Measurements from ENCODE around the gene AGL. TPM values are rescaled to one million over a fixed set of nuclear protein-coding genes. Genes with fewer than 3 reads are reported as not detected.
A peak's percentile ranks its signal among the peaks of the same experiment; 100 is the strongest.
"Not testable (repeated sequence)": the region's sequence is repeated elsewhere in the genome, so short reads cannot be mapped to it uniquely, and the experiment has no call there.

Gene AGL
- total RNA-seq, 2 experiments from 2014 or later = 12.1 to 15.1 TPM

DNA sequence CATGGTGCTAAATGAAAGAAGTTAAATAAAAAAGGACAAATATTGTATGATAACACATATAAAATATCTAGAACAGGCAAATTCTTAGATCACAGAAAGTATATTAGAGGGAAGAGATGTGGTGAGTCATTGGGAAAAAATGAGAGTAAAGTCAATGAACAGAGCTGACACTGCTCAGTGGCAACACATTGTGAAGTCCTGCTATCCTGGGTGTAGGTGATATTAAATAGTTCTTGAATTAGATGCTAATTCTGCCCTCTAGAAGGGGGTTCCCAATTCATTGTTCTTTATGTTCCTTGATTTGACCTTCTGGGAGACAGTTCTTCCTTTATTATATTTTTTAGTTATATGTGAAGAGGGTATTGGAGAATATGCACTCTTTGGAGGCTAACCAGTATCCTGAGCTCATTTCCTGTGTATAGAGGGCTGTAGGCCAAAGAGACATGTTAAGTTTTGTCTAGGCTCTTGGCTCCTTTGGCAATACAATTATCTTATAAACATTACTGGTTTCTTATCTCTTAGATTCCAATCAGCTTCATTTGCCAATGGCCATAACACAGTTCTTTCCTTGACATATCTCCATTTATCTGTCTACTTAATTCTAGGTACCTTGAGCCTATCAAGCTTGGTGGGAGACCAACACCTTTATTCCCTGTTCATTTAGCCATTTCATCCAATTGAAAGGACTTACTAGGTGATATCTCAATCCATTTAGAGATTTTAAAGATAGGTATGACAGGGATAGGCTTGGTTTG lies 113.1 kb downstream of the AGL start:
- H3K4me1 Mint-ChIP-seq = peaks cover 4% of the 10 kb centered on the region
- H3K4me3 Mint-ChIP-seq = no peak overlapping the region
- H3K27me3 Mint-ChIP-seq = no peaks in the 10 kb centered on the region
- DNase-seq (no peak), ATAC-seq (no peak)
- H3K36me3 Mint-ChIP-seq = no peaks in the 10 kb centered on the region
- CTCF ChIA-PET = interaction anchor here (1.2 kb wide), 1 partner anchor 10 kb away, joined by 4 read pairs; no protein-coding TSS in a partner anchor
- H3K27ac Mint-ChIP-seq = no peak overlapping the region
- H3K9me3 Mint-ChIP-seq (ENCODE audit: low read depth) = no peaks in the 10 kb centered on the region

DNA sequence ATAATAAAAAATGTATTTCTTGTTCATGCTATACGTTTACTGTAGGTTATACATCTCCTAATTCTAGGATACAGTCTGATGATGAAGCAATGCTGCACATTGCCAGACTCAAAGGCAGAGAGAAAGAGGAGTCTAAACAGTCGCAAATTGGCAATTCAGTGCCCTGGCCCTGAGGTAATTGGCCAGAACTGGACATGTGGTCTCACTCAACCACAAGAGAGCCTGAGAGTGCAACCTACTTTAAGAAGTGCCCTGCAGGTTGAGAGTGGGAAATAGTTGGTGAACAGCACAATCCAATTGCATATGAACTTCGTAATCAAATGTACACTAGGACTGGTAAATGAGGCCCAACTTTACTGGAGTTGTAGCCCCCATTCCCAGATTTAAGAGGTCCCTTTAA lies 114.6 kb downstream of the AGL start:
- DNase-seq = no peak
- Mint-ChIP-seq H3K27me3 (no peaks in the 10 kb centered on the region), H3K4me3 (no peak overlapping the region), H3K36me3 (no peaks in the 10 kb centered on the region), H3K9me3 (ENCODE audit: low read depth) (no peaks in the 10 kb centered on the region), H3K4me1 (peaks cover 17% of the 10 kb centered on the region), H3K27ac (no peak overlapping the region)
- CTCF ChIA-PET = interaction anchor here (1.3 to 1.4 kb wide), 2 partner anchors 10 to 14 kb away, joined by 4 read pairs; no protein-coding TSS in a partner anchor
- ATAC-seq = no peak

DNA sequence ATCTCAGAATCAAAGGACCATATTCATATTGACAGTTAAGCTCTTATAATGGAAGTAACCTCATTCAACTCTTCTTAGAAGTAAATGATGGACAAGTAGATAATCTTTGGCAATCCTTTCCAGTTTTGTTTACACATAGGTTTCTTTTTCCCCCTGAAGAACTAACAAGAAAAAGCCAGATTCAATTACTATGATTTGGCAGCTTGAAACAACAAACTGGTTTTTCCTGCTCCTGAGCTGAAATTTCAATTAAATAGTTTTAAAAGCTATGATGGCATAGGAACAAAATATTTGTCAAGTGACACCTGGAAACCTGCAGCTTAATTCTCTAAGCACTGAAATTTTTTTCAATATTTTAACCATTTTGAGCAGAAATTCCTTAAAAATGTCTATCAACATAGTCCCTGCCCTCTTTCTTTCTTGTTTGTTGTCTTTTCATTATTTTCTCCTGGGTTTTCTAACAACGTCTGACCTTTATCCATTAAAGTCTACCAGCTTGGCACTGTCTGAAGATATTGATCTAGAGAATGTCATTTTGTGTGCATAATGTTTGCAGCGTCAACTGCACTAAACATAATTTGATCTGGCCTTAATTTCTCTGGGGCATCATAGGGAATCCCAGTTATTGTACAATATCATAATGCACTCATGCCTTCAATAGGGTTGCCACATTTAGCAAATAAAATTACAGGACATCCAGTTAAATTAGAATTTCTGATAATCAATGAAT lies 115.7 kb downstream of the AGL start:
- no peaks in the 10 kb centered on the region for H3K9me3 Mint-ChIP-seq (ENCODE audit: low read depth)
- no peak overlapping the region for H3K4me3 Mint-ChIP-seq
- H3K27me3 Mint-ChIP-seq = no peaks in the 10 kb centered on the region
- no peak for DNase-seq
- no peak for ATAC-seq
- no peaks in the 10 kb centered on the region for H3K36me3 Mint-ChIP-seq
- CTCF ChIA-PET = interaction anchor here (1.3 kb wide), 1 partner anchor 9 kb away, joined by 4 read pairs; no protein-coding TSS in a partner anchor
- H3K27ac Mint-ChIP-seq = no peak overlapping the region
- H3K4me1 Mint-ChIP-seq = peaks cover 24% of the 10 kb centered on the region

DNA sequence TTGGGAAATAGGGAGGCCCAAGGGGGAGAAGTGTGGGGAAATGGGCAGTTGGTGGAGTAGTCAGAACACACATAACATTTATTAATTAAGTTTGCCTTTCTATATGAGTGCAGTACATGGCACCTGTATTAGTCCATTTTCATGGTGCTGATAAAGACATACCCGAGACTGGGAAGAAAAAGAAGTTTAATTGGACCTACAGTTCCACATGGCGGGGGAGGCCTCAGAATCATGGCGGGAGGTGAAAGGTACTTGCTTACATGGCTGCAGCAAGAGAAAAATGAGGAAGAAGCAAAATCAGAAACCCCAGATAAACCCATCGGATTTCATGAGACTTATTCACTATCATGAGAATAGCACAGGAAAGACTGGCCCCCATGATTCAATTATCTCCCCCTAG lies 118.1 kb downstream of the AGL start:
- DNase-seq (no peak), ATAC-seq (no peak)
- Mint-ChIP-seq H3K4me1 (peaks cover 29% of the 10 kb centered on the region), H3K27me3 (no peaks in the 10 kb centered on the region), H3K27ac (no peak overlapping the region), H3K4me3 (no peak overlapping the region), H3K9me3 (ENCODE audit: low read depth) (no peaks in the 10 kb centered on the region), H3K36me3 (peaks cover 2% of the 10 kb centered on the region)
- CTCF ChIA-PET = no interaction called here

DNA sequence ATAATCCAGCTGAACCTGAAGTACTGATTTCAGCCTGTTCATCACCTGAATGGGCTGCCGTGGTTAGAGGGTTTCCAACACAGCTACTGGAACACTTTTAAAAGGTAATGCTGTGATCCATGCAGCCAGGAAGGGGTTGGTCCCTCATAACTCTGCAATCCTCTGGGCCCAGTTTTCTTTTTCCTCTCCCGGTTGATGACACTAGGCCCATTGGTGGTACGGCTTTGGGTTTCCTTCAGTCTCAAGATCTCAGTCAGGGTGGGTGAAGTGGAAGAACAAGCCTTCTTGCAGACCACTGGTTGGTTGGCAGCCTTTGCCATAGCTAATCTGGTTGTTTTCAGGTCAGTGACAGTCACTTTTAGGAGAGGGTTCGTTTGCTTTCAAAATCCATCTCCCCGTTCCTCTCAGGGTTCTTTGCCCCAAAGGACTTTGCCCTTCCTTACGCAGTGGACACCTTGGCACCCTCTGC lies 119.1 kb downstream of the AGL start:
- DNase-seq = no peak
- Mint-ChIP-seq H3K36me3 (peaks cover 2% of the 10 kb centered on the region), H3K4me3 (peak overlapping the region; percentile 100), H3K4me1 (peaks cover 31% of the 10 kb centered on the region), H3K27ac (peak overlapping the region; percentile 83), H3K9me3 (ENCODE audit: low read depth) (no peaks in the 10 kb centered on the region), H3K27me3 (no peaks in the 10 kb centered on the region)
- CTCF ChIA-PET = interaction anchor here (1.4 kb wide), 1 partner anchor 56 kb away, joined by 3 read pairs; no protein-coding TSS in a partner anchor
- ATAC-seq = no peak

DNA sequence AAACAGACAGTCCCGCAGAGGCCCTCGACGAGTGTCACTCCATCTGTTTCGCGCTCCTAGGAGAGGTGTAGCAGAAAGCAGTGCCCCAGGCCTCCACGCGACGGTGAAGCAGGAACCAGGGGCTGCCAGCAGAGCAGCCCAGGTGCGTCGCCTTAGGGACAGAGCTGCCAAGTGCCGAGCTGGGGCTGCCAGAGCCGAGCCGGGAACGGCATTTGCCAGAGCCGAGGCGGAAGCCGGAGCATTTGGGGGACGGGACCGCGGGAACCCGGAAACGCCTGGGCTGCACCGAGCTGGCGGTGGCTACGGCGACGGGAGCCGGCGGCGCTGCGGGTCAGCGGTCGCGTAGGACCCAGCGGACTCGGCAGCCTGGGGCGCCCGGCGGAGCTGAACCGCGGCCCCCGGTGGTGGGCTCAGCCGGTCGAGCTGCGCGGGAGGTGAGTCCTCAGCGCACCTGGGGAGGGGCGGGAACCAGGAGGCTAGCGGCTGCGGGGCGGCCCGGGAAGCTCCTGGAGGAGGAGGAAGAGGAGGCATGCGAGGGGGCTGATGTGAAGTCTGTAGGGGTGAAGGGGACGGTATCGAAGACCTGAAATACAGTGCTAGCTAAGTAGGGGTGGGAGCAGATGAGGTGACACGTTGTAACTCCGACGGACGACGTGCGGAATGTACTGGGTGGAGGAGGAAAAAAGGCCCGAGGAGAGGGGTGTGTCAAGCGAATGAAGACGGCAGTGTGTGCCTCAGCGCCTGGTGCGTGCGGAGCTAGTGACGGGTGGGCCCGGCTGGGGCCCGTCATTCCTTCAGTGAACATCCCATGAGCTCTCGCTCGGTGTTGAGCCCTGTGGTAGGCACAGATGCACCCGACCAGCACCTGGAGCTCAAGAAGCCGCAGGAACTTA lies 119.8 kb downstream of the AGL start, which contains the start of gene SLC35A3:
TSS of gene SLC35A3 (plus strand) at position 268 of the 893 bp plus-strand sequence. CDS start 23,559 bp downstream, outside the sequence.
- DNase-seq (peak; percentile 84), ATAC-seq (peak; percentile 89)
- H3K4me1 Mint-ChIP-seq = peaks cover 31% of the 10 kb centered on the region
- H3K27ac Mint-ChIP-seq = peak within 1 kb of the TSS; percentile 98
- H3K36me3 Mint-ChIP-seq = peaks cover 2% of the 10 kb centered on the region
- H3K9me3 Mint-ChIP-seq (ENCODE audit: low read depth) = no peaks in the 10 kb centered on the region
- H3K4me3 Mint-ChIP-seq = peak within 1 kb of the TSS; percentile 100
- CTCF ChIA-PET = interaction anchor here (0.7 to 1.4 kb wide), 3 partner anchors 55 to 203 kb away, joined by 3 read pairs; partner anchors contain the start of gene FRRS1
- no peaks in the 10 kb centered on the region for H3K27me3 Mint-ChIP-seq

DNA sequence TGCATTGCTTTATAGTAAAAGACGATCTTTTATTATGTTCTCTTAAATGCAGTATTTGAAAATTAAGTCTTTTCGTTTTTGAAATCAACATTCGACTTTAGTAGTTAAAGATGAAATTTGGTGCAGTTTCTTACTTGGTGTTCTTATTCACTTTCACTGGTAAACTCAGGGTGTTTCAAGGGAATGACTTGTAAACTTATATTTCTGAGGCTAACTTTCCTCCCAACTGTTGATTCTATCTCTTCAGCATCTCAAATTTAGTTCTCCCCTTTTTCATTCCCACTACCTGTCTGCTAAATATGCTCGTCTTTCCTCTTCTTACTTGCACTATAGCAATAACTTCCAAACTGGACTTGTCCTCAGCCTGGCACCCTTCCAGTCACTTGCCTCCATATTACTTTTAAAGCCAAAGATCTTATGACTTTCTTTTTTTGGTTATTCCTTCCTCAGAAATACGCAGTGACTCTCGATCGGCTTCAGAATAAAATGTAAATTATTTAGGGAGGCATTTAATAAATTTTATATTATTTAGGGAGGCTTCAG lies 120.6 kb downstream of the AGL start:
- no peaks in the 10 kb centered on the region for H3K27me3 Mint-ChIP-seq
- H3K4me1 Mint-ChIP-seq = peaks cover 34% of the 10 kb centered on the region
- no peaks in the 10 kb centered on the region for H3K9me3 Mint-ChIP-seq (ENCODE audit: low read depth)
- H3K36me3 Mint-ChIP-seq = peaks cover 6% of the 10 kb centered on the region
- H3K4me3 Mint-ChIP-seq = peak overlapping the region; percentile 100
- no peak for DNase-seq
- CTCF ChIA-PET = interaction anchor here (0.7 to 1.4 kb wide), 2 partner anchors 54 to 166 kb away, joined by 3 read pairs; no protein-coding TSS in a partner anchor
- ATAC-seq = no peak
- H3K27ac Mint-ChIP-seq = peak overlapping the region; percentile 98

DNA sequence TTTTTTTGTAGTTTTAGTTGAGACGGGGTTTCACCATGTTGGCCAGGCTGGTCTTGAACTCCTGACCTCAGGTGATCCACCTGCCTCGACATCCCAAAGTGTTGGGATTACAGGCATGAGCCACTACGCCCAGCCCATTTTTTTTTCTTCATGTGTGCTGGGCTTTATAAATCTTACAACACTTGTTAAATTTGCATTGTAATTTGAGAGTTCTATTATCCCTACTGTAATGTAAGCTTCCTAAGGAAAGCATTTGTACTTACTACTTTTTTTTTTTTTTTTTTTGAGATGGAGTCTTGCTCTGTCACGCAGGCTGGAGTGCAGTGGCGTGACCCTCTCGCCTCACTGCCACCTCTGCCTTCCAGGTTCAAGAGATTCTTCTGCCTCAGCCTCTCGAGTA lies 121.9 kb downstream of the AGL start:
- not testable (repeated sequence) for H3K27me3 Mint-ChIP-seq; H3K9me3 Mint-ChIP-seq (ENCODE audit: low read depth); H3K27ac Mint-ChIP-seq; H3K4me3 Mint-ChIP-seq; ATAC-seq; DNase-seq
- Mint-ChIP-seq H3K36me3 (peaks cover 11% of the 10 kb centered on the region), H3K4me1 (peaks cover 34% of the 10 kb centered on the region)
- CTCF ChIA-PET = interaction anchor here (0.7 kb wide), 1 partner anchor 86 kb away, joined by 3 read pairs; no protein-coding TSS in a partner anchor

Other genes starting within 250 kb of the AGL start
- gene PALMD, start 204.2 kb upstream of the AGL start, total RNA-seq = not detected
- gene FRRS1, start 83.7 kb upstream of the AGL start, total RNA-seq = 1 to 10 TPM; 3.6 to 4.9 TPM
- gene SLC35A3, start 119.6 kb downstream of the AGL start, total RNA-seq = 10 to 100 TPM; 14.6 to 17.7 TPM